Cortex of kidney (tissue), 1 donor: ENCODE data around the gene DHPS.
A peak's percentile ranks its signal among the peaks of the same experiment; 100 is the strongest.
"Not testable (repeated sequence)": the region's sequence is repeated elsewhere in the genome, so short reads cannot be mapped to it uniquely, and the experiment has no call there.

Experiments used
- DNase-seq: peaks from one replicate; lab custom pipeline; 2025; lab: John Stamatoyannopoulos, UW

The DHPS gene

GRCh38 chr19:12705654-12706331, 24.1 kb upstream of the DHPS start:
- DNase-seq, result no peak

GRCh38 chr19:12705169-12705568, 23.5 kb upstream of the DHPS start:
- DNase-seq, result no peak

DNA sequence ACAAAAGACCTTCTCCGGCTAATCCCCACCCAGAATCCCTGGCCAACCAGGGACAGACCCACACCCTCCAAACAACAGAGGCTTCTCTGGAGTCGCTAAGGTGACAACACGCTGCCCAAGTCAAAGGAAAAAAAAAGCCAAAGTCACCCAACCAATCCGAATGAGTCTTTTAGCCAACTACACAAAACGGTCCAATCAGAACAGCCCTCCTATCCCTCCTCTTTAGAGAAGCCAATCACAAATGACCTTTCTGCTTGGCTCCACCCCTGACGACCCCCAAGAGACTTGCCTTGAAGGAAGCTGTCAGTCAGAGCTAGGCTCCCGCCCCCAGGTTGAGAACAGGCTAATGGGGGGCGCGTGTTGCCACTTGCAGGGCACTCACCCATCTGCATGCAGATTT, 21.4 kb upstream of the DHPS start:
- DNase-seq, result no peak

DNA sequence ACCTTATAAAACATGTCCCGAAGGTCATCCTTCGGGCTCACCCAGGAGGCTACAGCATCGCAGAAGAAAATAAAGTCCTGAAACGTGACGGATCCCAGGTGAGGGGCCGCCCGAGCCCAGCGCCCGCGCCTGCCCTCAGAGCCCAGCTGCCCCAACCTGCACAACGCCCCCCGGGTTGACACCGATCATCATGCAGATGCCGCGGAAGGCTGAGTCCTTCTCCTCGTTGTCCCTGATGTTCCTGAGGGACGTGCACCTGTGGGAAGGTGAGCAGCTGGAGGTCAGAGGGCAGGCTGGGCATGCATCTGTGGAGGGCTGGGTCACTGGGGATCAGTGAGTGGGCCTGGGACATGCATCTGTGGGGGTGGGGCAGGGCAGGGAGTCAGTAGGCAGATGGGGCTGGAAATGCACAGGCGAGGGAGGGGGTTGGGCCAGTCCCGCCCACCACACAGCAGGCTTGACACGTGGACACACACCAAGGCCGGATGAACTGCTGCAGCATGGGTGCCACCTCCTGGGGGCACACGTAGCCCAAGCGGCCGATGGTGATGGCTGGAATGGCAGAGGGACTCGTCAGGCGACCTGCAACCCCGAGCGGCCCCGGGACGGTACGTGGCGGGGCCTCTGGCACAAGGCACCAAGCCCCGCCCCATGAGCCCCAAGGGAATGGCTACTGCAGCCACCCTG, 20.1 kb upstream of the DHPS start:
- no peak for DNase-seq

GRCh38 chr19:12698138-12698537, 16.5 kb upstream of the DHPS start:
- no peak for DNase-seq

DNA sequence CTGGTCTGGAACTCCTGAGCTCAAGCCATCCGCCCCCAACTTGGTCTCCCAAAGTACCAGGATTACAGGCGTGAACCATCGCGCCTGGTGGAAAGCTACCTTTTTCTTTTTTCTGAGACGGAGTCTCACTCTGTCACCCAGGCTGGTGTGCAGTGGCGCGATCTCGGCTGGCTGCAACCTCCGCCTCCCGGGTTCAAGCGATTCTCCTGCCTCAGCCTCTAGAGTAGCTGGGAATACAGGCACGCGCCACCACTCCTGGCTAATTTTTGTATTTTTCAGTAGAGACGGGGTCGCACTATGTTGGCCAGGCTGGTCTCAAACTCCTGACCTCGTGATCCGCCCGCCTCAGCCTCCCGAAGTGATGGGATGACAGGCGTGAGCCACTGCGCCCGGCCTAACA, 15.7 kb upstream of the DHPS start:
- not testable (repeated sequence) for DNase-seq

GRCh38 chr19:12696366-12697335, 15.0 kb upstream of the DHPS start, which contains the start of gene FBXW9:
TSS of gene FBXW9 (minus strand) at chr19:12696631. CDS start at chr19:12696581, 50 bp downstream.
- DNase-seq, result peak; percentile 34

DNA sequence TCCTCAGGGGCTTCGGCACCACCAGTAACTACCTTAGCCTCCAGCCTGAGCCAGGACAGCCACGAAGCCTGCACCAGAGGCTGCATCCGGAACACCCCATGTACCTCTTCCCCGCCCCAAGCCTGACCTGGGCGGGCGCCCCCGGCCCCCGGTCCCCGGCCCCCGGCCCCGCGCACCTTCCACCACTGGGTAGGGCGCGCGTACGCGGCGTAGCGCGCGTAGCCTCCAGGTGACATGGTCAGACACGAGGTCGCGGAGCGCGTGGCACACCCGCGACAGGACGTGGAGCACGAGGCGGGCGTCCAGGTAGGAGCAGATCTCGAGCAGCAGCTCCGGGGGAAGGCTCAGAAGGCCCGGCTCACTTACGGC, 14.3 kb upstream of the DHPS start:
- DNase-seq, result no peak

GRCh38 chr19:12695514-12695913, 13.8 kb upstream of the DHPS start:
- DNase-seq, result no peak

GRCh38 chr19:12695096-12695495, 13.4 kb upstream of the DHPS start:
- DNase-seq, result no peak

DNA sequence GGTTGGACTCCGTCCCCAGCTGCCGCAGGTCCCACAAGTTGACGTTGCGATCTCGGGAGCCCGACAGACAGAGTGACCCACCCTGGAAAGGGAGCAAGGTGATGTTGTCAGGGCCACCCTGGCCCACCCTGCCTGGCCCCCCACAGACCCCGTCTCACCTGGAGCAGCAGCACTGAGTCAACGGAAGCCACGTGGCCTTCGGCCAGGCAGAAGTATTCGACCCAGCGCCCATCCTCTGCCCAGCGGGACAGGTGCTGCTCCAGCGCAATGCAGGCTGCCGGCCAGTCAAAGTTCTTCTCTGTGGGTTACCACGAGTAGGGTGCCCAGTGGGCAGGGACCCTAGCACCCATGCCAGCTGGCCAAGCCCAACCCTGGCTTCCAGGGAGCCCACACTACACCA, 13.0 kb upstream of the DHPS start:
- no peak for DNase-seq

- no peak for DNase-seq
These were observed 11.3 kb upstream of the DHPS start for GRCh38 chr19:12692960-12693359.

DNA sequence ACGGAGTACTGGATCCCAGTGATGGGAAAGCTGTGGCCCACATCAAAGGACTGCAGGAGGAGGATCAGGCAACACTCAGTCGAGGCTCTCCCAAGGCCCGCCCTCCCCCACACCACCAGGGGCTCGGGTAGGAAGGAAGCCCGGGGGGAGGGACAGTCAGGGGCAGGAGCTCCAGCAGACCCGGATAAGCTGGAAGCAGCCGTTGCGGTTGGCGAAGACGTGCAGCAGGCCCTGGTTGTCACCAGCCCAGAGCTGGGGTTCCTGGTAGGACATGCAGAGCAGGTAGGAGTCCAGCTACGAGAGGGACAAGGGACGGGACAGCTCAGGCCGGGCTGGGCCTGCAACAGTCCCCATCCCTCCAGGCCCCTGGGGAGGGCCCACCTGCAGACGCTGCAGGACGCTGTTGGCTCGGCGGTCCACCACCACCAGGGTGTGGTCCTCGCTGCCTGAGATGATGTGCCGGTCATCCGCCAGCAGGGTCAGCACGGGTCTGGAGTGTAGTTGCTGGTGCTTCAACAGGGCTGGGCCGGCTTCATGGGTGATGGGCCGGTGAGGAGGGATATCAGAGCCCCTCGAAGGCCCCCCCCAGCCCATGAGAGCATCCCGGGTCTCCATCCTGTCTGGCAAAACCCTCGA, 8.0 kb upstream of the DHPS start:
- DNase-seq, result no peak

- DNase-seq, result no peak
These were observed 7.3 kb upstream of the DHPS start for GRCh38 chr19:12689012-12689411.

DNA sequence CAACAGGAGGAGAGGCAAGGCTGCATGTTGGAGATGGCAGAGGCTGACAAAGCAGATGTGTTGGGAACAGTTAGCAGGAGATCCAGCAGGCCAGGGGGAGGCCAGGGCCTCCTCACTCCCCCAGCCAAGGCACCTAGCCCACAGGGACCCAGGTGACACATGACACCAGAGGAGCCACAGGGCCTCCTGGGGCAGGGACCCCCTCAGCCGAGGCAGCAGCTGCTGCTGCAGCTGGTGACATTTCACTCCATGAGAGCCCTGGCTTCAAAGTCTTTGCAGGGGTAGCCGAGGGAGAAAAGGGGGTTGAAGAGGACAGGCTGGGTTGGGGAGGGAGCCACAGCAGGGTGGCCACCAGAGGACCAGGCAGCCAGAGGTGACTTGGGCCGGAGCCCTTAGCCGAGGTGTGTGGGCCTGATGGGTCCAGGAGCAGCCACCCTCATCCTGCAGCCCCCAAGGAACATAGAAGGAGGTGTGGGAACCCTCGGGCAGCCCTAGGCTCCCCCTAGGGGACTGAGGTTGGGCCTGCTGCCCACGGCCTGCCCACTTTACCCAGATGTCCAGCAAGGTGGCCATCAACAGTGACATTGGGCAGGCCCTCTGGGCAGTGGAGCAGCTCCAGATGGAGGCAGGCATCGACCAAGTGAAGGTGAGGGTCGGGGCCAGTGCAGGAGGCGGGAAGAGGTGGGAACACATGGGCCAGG, 6.0 kb upstream of the DHPS start, which contains the start of gene GNG14:
TSS of gene GNG14 (plus strand) at position 503 of the 701 bp plus-strand sequence. CDS start at position 554, 51 bp downstream.
- no peak for DNase-seq

- DNase-seq, result no peak
These were observed 4.2 kb upstream of the DHPS start for GRCh38 chr19:12685831-12686230.

DNA sequence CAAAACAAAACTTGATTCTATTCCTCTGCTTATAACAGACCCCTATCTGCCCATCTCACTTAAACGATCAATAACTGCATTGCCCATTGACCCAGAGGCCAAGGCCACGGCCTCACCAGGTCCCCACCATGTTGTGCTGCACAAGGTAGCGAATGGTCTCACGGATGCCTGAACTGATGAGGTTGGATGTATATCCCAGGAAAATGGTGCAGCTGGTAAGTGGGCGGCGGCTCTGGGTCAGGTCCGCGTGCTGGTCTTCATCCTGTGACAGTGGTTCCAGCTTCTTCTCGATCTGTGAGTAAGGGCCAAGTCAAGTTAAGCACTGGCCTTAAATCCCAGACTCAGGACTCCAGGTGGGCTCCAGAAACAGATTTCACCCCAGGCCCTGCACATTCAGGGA, 1.6 kb downstream of the DHPS start:
- DNase-seq, result no peak

GRCh38 chr19:12678039-12678438, 3.6 kb downstream of the DHPS start:
- DNase-seq, result not testable (repeated sequence)

GRCh38 chr19:12676928-12677327, 4.8 kb downstream of the DHPS start:
- DNase-seq, result no peak

DNA sequence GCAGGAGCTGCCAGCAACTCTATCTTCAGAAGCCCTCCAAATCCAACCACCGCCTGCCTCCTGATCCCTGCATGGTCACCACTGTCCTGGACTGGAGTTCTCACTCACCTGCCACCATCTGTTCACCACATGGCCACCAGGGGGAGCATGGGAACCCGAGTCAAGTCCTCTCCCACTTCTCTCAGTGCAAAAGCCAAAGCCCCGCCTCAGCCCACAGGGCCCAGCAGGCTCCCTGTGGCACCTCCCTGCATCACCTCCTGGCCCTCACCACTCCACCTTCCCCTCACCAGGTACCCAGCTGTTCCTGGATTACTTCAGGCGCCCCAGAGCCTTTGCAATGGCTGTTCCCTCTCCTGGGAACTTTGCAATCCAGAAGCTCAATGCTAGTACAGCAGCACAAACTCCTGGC, 5.3 kb downstream of the DHPS start:
- DNase-seq, result no peak

- no peak for DNase-seq
These were observed 5.7 kb downstream of the DHPS start for GRCh38 chr19:12675940-12676339.
